Measurements from ENCODE around the gene ATG2A. TPM values are rescaled to one million over a fixed set of nuclear protein-coding genes. Genes with fewer than 3 reads are reported as not detected.

Gene ATG2A
- total RNA-seq = 22.4 and 25.8 TPM in 2 replicates

GRCh38 chr11:64916775-64917662 is at the start of gene ATG2A:
Gene ATG2A, minus strand, starts transcription at chr11:64917209. Its CDS starts 74 bp downstream, at chr11:64917135.
- no peak for TF ChIP-seq CTCF (conservative IDR thresholded peaks at IDR 0.05; ENCODE audit: low read depth, low read length)
- H3K4me3 ChIP-seq (ENCODE audit: low read depth, low read length) = peak within 1 kb of the TSS; percentile 97
- peak; percentile 98 for DNase-seq (ENCODE audit: low read depth)

GRCh38 chr11:64963072-64963631 is 46.1 kb upstream of the ATG2A start:
- TF ChIP-seq CTCF (conservative IDR thresholded peaks at IDR 0.05; ENCODE audit: low read depth, low read length) = no peak
- H3K4me3 ChIP-seq (ENCODE audit: low read depth, low read length) = no peak overlapping the region
- no peak for DNase-seq (ENCODE audit: low read depth)

- TF ChIP-seq CTCF (conservative IDR thresholded peaks at IDR 0.05; ENCODE audit: low read depth, low read length) = no peak
- no peak for DNase-seq (ENCODE audit: low read depth)
Observed at GRCh38 chr11:64960719-64961118, 43.7 kb upstream of the ATG2A start.

GRCh38 chr11:64959498-64959897 is 42.5 kb upstream of the ATG2A start:
- no peak for TF ChIP-seq CTCF (conservative IDR thresholded peaks at IDR 0.05; ENCODE audit: low read depth, low read length)
- H3K4me3 ChIP-seq (ENCODE audit: low read depth, low read length) = no peak overlapping the region
- no peak for DNase-seq (ENCODE audit: low read depth)

More at GRCh38 chr11:64960719-64961118, 43.7 kb upstream of the ATG2A start:
- H3K4me3 ChIP-seq (ENCODE audit: low read depth, low read length) = no peak overlapping the region

GRCh38 chr11:64954201-64954600 is 37.2 kb upstream of the ATG2A start:
- no peak for TF ChIP-seq CTCF (conservative IDR thresholded peaks at IDR 0.05; ENCODE audit: low read depth, low read length)

GRCh38 chr11:64951529-64951928 is 34.5 kb upstream of the ATG2A start:
- no peak overlapping the region for H3K4me3 ChIP-seq (ENCODE audit: low read depth, low read length)
- TF ChIP-seq CTCF (conservative IDR thresholded peaks at IDR 0.05; ENCODE audit: low read depth, low read length) = no peak
- DNase-seq (ENCODE audit: low read depth) = no peak

More at GRCh38 chr11:64954201-64954600, 37.2 kb upstream of the ATG2A start:
- no peak overlapping the region for H3K4me3 ChIP-seq (ENCODE audit: low read depth, low read length)
- DNase-seq (ENCODE audit: low read depth) = no peak

Measured in epithelial cell of proximal tubule (primary cell).